Retinal pigment epithelial cell (primary cell): ENCODE data around the gene NTRK3.
"Not testable (repeated sequence)": the region's sequence is repeated elsewhere in the genome, so short reads cannot be mapped to it uniquely, and the experiment has no call there.

Experiments
- DNase-seq: peaks from one replicate; pipeline ENCODE4 v3.0.0-alpha.2; 2010; ENCODE audit warnings: low read depth
- H3K4me3 ChIP-seq: 2 replicates; pipeline ENCODE4 v1.5.1; 2011; ENCODE audit warnings: mild to moderate bottlenecking, low read length, control low read depth, moderate library complexity
- TF ChIP-seq, protein P1 (sequence below): conservative IDR thresholded peaks from 2 replicates; pipeline ENCODE4 v1.5.1; 2011; ENCODE audit warnings: low read depth, low read length, control low read depth, inconsistent platforms

Gene NTRK3

DNA sequence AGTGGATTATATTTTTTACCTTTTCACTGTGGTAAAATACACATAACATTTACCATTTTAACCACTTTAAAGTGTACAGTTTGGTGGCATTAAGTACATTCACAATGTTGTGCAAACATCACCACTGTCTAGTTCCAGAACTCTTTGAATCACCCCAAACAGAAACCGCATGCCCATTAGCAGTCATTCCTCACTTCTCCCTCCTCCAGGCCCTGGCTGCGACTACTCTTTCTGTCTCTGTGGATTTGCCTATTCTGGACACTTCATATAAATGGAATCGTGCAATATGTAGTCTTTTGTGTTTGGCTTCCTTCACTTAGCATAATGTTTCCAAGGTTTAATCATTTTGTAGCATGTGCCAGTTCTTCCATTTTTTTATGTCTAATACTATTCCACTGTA is 409.8 kb downstream of the NTRK3 start:
- H3K4me3 ChIP-seq = no peak overlapping the region
- TF ChIP-seq, protein P1, sequence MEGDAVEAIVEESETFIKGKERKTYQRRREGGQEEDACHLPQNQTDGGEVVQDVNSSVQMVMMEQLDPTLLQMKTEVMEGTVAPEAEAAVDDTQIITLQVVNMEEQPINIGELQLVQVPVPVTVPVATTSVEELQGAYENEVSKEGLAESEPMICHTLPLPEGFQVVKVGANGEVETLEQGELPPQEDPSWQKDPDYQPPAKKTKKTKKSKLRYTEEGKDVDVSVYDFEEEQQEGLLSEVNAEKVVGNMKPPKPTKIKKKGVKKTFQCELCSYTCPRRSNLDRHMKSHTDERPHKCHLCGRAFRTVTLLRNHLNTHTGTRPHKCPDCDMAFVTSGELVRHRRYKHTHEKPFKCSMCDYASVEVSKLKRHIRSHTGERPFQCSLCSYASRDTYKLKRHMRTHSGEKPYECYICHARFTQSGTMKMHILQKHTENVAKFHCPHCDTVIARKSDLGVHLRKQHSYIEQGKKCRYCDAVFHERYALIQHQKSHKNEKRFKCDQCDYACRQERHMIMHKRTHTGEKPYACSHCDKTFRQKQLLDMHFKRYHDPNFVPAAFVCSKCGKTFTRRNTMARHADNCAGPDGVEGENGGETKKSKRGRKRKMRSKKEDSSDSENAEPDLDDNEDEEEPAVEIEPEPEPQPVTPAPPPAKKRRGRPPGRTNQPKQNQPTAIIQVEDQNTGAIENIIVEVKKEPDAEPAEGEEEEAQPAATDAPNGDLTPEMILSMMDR = no peak
- no peak for DNase-seq

DNA sequence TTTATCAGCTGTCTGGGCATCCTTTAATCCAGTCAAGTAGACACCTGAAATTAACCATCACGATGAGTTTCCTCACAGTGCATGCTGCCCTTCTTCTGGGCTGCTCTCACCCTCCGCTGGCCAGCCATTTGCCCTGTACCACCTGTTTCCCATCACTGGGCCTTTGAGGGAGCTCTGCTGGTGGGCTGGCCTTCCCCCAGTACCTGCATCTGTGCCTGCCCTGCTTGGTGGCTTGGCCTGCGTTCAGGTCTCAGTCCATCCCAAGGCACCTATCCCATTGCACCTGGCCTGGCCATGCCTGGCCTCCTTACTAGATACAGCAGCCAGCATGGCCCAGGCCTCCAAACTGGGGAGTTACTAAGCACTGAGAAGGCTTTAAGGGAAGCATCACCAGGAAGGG is 413.2 kb downstream of the NTRK3 start:
- DNase-seq = no peak
- H3K4me3 ChIP-seq = no peak overlapping the region
- TF ChIP-seq, protein P1 = no peak

DNA sequence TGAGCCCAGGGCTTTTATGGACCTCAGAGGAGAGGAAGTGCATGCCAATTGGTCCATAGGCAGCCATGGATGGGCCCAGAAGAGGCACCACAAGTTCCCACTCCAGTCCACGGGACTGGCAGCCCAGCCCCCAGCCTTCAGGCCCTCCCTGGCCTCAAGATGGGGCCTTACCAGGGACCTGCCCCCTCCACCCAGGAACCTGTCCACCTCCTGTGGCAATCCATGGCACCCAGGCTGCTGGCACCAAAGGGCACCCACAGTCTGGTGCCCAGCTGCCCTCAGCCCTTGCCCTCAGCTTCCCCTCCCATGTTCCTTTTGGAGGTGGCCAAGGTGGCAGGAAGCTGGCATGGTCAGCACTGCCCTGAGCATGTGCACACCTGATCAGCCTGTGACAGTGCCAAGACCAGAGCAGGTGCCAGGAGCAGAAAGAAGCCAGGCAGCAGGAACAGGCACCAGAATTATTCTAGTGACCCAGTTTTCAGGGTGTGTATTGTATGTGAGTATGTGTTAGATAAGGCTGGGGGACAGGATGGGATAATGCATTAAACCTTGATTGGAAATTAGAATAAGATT is 415.0 kb downstream of the NTRK3 start:
- no peak for DNase-seq
- no peak overlapping the region for H3K4me3 ChIP-seq
- TF ChIP-seq, protein P1 = no peak

DNA sequence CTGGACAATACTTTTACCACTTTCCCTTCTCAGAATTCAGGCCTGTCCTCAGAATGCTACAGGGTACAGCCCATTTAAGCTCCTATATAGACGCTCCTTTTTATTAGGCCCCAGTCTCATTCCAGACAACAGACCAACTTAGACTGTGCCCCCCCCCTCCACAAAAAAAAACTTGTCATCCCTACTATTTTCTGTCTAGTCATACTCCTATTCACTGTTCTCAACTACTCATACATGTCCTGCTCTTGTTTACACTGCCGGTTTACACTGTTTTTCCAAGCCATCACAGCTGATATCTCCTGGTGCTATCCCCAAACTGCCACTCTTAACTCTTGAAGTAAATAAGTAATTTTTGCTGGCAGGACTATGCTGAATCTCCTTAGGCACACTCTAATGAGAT is 420.7 kb downstream of the NTRK3 start:
- not testable (repeated sequence) for H3K4me3 ChIP-seq, DNase-seq

DNA sequence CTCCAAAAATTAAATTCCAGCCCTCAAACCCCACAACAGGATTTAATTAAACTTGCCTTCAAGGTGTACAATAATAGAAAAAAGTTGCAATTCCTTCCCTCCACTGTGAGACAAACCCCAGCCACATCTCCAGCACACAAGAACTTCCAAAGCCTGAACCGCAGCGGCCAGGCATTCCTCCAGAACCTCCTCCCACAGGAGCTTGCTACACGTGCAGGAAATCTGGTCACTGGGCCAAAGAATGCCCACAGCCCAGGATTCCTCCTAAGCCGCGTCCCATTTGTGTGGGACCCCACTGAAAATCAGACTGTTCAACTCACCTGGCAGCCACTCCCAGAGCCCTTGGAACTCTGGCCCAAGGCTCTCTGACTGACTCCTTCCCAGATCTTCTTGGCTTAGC is 423.2 kb downstream of the NTRK3 start:
- not testable (repeated sequence) for H3K4me3 ChIP-seq, DNase-seq

DNA sequence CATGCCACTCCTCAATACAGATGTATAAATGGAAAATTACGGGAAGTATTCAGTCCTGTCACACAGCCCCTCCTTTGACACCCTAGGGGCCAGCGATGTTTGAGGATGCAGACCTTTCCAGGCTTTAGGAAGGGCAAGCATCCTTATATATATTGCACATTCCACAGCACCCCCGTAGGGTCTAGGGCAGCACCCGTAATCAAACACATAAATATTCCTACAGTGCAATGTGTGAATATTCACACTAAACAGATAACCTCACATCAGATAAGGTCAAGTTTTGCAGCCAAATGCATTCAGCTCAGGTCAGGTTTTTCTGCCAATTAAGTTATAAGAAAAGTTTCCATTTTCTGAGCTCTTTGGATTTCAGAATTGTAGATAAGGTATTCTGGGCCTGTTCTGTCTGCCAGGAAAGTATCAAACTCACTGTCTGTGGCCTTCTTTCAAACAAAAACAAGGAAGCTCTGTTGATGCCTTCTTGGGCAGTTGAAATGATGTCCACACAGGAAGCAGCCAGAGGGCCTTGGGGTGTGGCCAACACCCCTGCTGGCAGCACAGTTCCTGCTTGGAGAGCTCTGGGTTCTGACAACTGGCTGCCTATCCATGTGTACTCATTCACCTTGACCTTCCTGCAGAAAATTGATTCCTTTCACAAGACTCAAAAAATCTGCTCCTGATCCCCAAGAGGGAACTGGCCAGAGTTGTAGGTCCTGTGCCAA is 427.0 kb downstream of the NTRK3 start:
- TF ChIP-seq, protein P1 = no peak
- H3K4me3 ChIP-seq = no peak overlapping the region
- DNase-seq = no peak

DNA sequence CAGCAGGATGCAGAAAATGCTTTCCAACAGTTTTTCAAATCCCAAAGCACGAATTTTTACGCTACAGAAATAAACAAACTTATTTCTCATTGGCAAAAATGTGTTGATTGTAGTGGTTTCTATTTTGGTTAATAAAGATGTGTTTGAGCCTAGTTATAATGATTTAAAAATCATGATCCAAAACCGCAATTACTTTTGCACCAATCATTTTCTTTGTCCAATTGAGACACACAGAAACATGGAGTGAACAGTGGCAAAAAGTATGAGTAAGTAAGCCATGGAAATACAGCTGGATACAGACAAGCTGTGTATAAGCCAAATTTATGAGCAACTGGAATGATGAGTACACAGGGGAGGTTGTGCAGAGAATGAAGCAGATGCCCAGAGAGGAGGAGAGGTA is 427.9 kb downstream of the NTRK3 start:
- TF ChIP-seq, protein P1 = no peak
- no peak overlapping the region for H3K4me3 ChIP-seq
- no peak for DNase-seq

DNA sequence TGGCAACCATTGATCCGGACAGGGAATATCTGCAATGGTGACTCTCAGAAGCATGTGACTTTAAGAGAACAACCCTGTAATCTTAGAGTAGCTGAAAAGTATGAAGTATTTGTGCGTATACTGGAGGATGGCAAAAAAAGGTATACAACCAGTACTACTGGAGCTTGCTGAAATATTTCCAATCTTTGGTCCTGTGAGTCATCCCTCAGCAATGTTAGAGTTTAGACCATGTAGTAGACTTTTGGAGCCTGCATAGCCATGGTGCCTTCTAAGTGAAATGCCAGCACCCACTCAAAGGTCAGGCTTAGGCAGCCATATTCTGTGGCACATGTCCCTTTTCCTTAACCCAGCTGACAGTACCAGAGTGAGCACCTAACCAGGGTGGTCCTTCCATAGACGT is 429.4 kb downstream of the NTRK3 start:
- TF ChIP-seq, protein P1 = no peak
- no peak overlapping the region for H3K4me3 ChIP-seq
- DNase-seq = no peak
